HCT116 (cell line): ENCODE data around the gene SVEP1. TPM values are rescaled to one million over a fixed set of nuclear protein-coding genes. Genes with fewer than 3 reads are reported as not detected.

ENCODE experiments used
- ATAC-seq: fragments of 200-7000 bp; cut with Tn5 transposase; 2 replicates; pipeline ENCODE4 v1.9.1; 2020; ENCODE audit warnings: mild to moderate bottlenecking, moderate library complexity
- BruUV-seq: library from RNA; stranded (reverse); fragments of 400-500 nt; replicated peaks from 2 replicates; lab custom pipeline; 2021; lab: Mats Ljungman, UMichigan
- CTCF ChIA-PET: fragments of 300-600 bp; sonication (Branson Sonifier 250); formaldehyde crosslinking; loops from one replicate; lab custom pipeline; 2021; ENCODE audit warnings: antibody characterized with exemption; lab: Charles Lee
- POLR2A ChIA-PET: fragments of 300-600, 350-600 bp; sonication (Branson Sonifier 250); formaldehyde crosslinking; loops from one replicate; lab custom pipeline; 2021; ENCODE audit warnings: antibody characterized with exemption; lab: Charles Lee
- RAD21 ChIA-PET, 2 experiments: fragments of 300-600 bp; sonication (Branson Sonifier 250); formaldehyde crosslinking; loops; one replicate each; lab custom pipeline; 2023; ENCODE audit warnings: low total read pairs in 2 of 2; ENCODE audit not compliant: uncharacterized antibody in 2 of 2, unreplicated experiment in 2 of 2, low non-redundant PET in 1 of 2; lab: Charles Lee
- DNase-seq: peaks from one replicate; pipeline ENCODE4 v3.0.0-alpha.2; 2010; ENCODE audit warnings: low read depth, low spot score
- H2AFZ ChIP-seq: fragments of 200-600 bp; shearing (Covaris generic), sonication (generic); 2 replicates; pipeline ENCODE4 v1.6.1; 2017; ENCODE audit warnings: low read depth, mixed run types, mixed read lengths, antibody characterized with exemption, low read length; ENCODE audit not compliant: poor library complexity, severe bottlenecking
- H3K27ac ChIP-seq: 2 replicates; pipeline ENCODE4 v1.5.1; 2012; ENCODE audit warnings: low read depth, low read length
- H3K27me3 ChIP-seq: fragments of 200-600 bp; sonication (generic); 2 replicates; pipeline ENCODE4 v1.6.1; 2016; ENCODE audit warnings: mixed run types, low read length, mixed read lengths; ENCODE audit not compliant: insufficient read depth
- H3K36me3 ChIP-seq, 2 experiments: fragments of 200-500 bp in 1 of 2; fragments of 200-600 bp in 1 of 2; sonication (Bioruptor generic) in 1 of 2; sonication (generic) in 1 of 2; 2 replicates each; pipeline versions ENCODE4 v1.5.1 to v1.6.1; 2014 to 2016; ENCODE audit warnings: low read length in 2 of 2, inconsistent platforms in 1 of 2, mixed read lengths in 1 of 2, mixed run types in 1 of 2; ENCODE audit not compliant: insufficient read depth in 2 of 2, control insufficient read depth in 1 of 2
- H3K4me1 ChIP-seq, 2 experiments: fragments of 200-600 bp in 1 of 2; sonication (generic) in 1 of 2; 2 replicates each; pipeline versions ENCODE4 v1.5.1 to v1.6.1; 2012 to 2017; ENCODE audit warnings: low read length in 2 of 2, inconsistent platforms in 1 of 2, mild to moderate bottlenecking in 1 of 2, mixed read lengths in 1 of 2, mixed run types in 1 of 2, moderate library complexity in 1 of 2; ENCODE audit not compliant: insufficient read depth in 2 of 2, control insufficient read depth in 1 of 2
- H3K4me2 ChIP-seq: fragments of 200-600 bp; sonication (generic); 2 replicates; pipeline ENCODE4 v1.6.1; 2017; ENCODE audit warnings: mixed run types, low read length, mixed read lengths
- H3K4me3 ChIP-seq, 2 experiments: fragments of 200-600 bp in 1 of 2; sonication (generic) in 1 of 2; replicated peaks in 1 of 2; 2 replicates each; pipeline ENCODE4 v1.5.1; 2011 to 2016; ENCODE audit warnings: low read length in 2 of 2, control low read depth in 1 of 2, low read depth in 1 of 2, mild to moderate bottlenecking in 1 of 2, mixed read lengths in 1 of 2, mixed run types in 1 of 2
- H3K79me2 ChIP-seq: fragments of 200-600 bp; sonication (generic); 2 replicates; pipeline ENCODE4 v1.6.1; 2017; ENCODE audit warnings: mild to moderate bottlenecking, mixed run types, low read length, moderate library complexity, mixed read lengths; ENCODE audit not compliant: insufficient read depth
- H3K9ac ChIP-seq: fragments of 200-600 bp; sonication (generic); 2 replicates; pipeline ENCODE4 v1.6.1; 2016; ENCODE audit warnings: low read length, mixed read lengths
- H3K9me2 ChIP-seq: fragments of 200-600 bp; sonication (generic), shearing (Covaris generic); 2 replicates; pipeline ENCODE4 v1.6.1; 2017; ENCODE audit warnings: mixed run types, mild to moderate bottlenecking, moderate library complexity; ENCODE audit not compliant: insufficient read depth
- H3K9me3 ChIP-seq, 2 experiments: fragments of 200-500 bp in 1 of 2; fragments of 200-600 bp in 1 of 2; sonication (Bioruptor generic) in 1 of 2; sonication (generic) in 1 of 2; 2 replicates each; pipeline ENCODE4 v1.6.1; 2014 to 2017; ENCODE audit warnings: low read length in 2 of 2, mixed read lengths in 2 of 2, inconsistent platforms in 1 of 2, low read depth in 1 of 2, mild to moderate bottlenecking in 1 of 2, mixed run types in 1 of 2, moderate library complexity in 1 of 2; ENCODE audit not compliant: control insufficient read depth in 1 of 2, insufficient read depth in 1 of 2
- H4K20me1 ChIP-seq: fragments of 200-600 bp; sonication (generic), shearing (Covaris generic); 2 replicates; pipeline ENCODE4 v1.6.1; 2017; ENCODE audit warnings: mixed run types, mild to moderate bottlenecking, moderate library complexity; ENCODE audit not compliant: insufficient read depth
- ATF3 ChIP-seq: IDR thresholded peaks from 2 replicates; pipeline ENCODE4 v1.6.1; 2012
- CBX3 ChIP-seq: IDR thresholded peaks from 2 replicates; pipeline ENCODE4 v1.6.1; 2012; ENCODE audit warnings: low read depth
- CEBPB ChIP-seq: IDR thresholded peaks from 2 replicates; pipeline ENCODE4 v1.6.1; 2012; ENCODE audit warnings: low read depth
- EGR1 ChIP-seq: IDR thresholded peaks from 2 replicates; pipeline ENCODE4 v1.6.1; 2012; ENCODE audit warnings: low read depth
- ELF1 ChIP-seq: IDR thresholded peaks from 2 replicates; pipeline ENCODE4 v1.6.1; 2012; ENCODE audit warnings: low read depth, borderline replicate concordance
- EZH2 ChIP-seq: fragments of 200-600 bp; sonication (generic); IDR thresholded peaks from 2 replicates; pipeline ENCODE4 v1.6.1; 2017; ENCODE audit warnings: antibody characterized with exemption, mixed run types
- EZH2phosphoT487 ChIP-seq: fragments of 200-600 bp; IDR thresholded peaks from 2 replicates; pipeline ENCODE4 v1.6.1; 2018; ENCODE audit warnings: antibody characterized with exemption, borderline replicate concordance
- JUND ChIP-seq: IDR thresholded peaks from 2 replicates; pipeline ENCODE4 v1.6.1; 2012
- MAX ChIP-seq: IDR thresholded peaks from 2 replicates; pipeline ENCODE4 v1.6.1; 2012
- POLR2A ChIP-seq: IDR thresholded peaks from 2 replicates; pipeline ENCODE4 v1.7.0; 2011; ENCODE audit warnings: borderline replicate concordance; ENCODE audit not compliant: insufficient read depth, insufficient read length; ENCODE audit errors: extremely low read depth
- RAD21 ChIP-seq: IDR thresholded peaks from 2 replicates; pipeline ENCODE4 v1.6.1; 2012; ENCODE audit warnings: low read depth, mild to moderate bottlenecking
- SIN3A ChIP-seq: IDR thresholded peaks from 2 replicates; pipeline ENCODE4 v1.6.1; 2012; ENCODE audit warnings: low read depth
- SRF ChIP-seq: IDR thresholded peaks from 2 replicates; pipeline ENCODE4 v1.6.1; 2012; ENCODE audit warnings: low read depth
- TCF7L2 ChIP-seq: IDR thresholded peaks from 2 replicates; pipeline ENCODE4 v1.7.0; 2011; ENCODE audit warnings: borderline replicate concordance, inconsistent platforms; ENCODE audit not compliant: insufficient read depth, insufficient read length; ENCODE audit errors: extremely low read depth
- YY1 ChIP-seq: IDR thresholded peaks from 2 replicates; pipeline ENCODE4 v1.6.1; 2011; ENCODE audit warnings: low read length, low read depth, moderate library complexity, mild to moderate bottlenecking; ENCODE audit not compliant: insufficient replicate concordance; ENCODE audit errors: extremely low read depth
- ZFX ChIP-seq: fragments of 450-650 bp; IDR thresholded peaks from 2 replicates; pipeline ENCODE4 v1.6.1; 2017
- ZNF274 ChIP-seq: fragments of 200-500 bp; sonication (Bioruptor generic); IDR thresholded peaks from 2 replicates; pipeline ENCODE4 v1.6.1; 2014; ENCODE audit warnings: mild to moderate bottlenecking, low read depth, low read length, inconsistent platforms
- intact Hi-C: fragments of 100-400 bp; cut with micrococcal nuclease; formaldehyde crosslinking; loops from 2 replicates; pipeline ENCODE4 v1.10.0; 2022
- total RNA-seq: library from RNA; stranded (reverse); gene quantifications from one replicate; pipeline ENCODE4 v1.2.1, GENCODE V29; 2021; ENCODE audit not compliant: unreplicated experiment
- TF ChIP-seq, protein P1 (sequence below): IDR thresholded peaks from 2 replicates; pipeline ENCODE4 v1.6.1; 2012; ENCODE audit warnings: low read depth
- TF ChIP-seq, protein P2 (sequence below), 3 experiments: fragments of 200-600 bp in 1 of 3; sonication (generic) in 1 of 3; IDR thresholded peaks in 2 of 3; conservative IDR thresholded peaks in 1 of 3; 2 replicates each; pipeline ENCODE4 v1.5.1; 2012 to 2017; ENCODE audit warnings: low read depth in 2 of 3, low read length in 2 of 3, antibody characterized with exemption in 1 of 3, borderline replicate concordance in 1 of 3, control low read depth in 1 of 3, mild to moderate bottlenecking in 1 of 3, mixed read lengths in 1 of 3, mixed run types in 1 of 3, moderate library complexity in 1 of 3; ENCODE audit not compliant: insufficient read depth in 1 of 3

The SVEP1 gene
- total RNA-seq, 1 experiment from 2014 or later: 0.15 TPM

- intact Hi-C loops: no loop called here
- DNase-seq (no peak), ATAC-seq (no peak)
- Histone ChIP-seq H2AFZ (no peak overlapping the region), H3K27ac (no peak overlapping the region), H3K79me2 (no peaks in the 10 kb centered on the region), H3K27me3 (no peaks in the 10 kb centered on the region), H3K4me3 (no peak overlapping the region), H3K9ac (no peak overlapping the region), H3K9me3 (no peaks in the 10 kb centered on the region)
- POLR2A ChIA-PET: no interaction called here
- no TSS peak for BruUV-seq
- TF ChIP-seq ZNF274 (no peak), ATF3 (no peak), EZH2phosphoT487 (no peak), CBX3 (no peak), ELF1 (no peak), JUND (no peak), RAD21 (no peak), POLR2A (no peak), EGR1 (no peak), SRF (no peak), CEBPB (no peak), SIN3A (no peak), MAX (no peak), YY1 (no peak), TCF7L2 (no peak), EZH2 (no peak), ZFX (no peak)
- TF ChIP-seq, protein P1, sequence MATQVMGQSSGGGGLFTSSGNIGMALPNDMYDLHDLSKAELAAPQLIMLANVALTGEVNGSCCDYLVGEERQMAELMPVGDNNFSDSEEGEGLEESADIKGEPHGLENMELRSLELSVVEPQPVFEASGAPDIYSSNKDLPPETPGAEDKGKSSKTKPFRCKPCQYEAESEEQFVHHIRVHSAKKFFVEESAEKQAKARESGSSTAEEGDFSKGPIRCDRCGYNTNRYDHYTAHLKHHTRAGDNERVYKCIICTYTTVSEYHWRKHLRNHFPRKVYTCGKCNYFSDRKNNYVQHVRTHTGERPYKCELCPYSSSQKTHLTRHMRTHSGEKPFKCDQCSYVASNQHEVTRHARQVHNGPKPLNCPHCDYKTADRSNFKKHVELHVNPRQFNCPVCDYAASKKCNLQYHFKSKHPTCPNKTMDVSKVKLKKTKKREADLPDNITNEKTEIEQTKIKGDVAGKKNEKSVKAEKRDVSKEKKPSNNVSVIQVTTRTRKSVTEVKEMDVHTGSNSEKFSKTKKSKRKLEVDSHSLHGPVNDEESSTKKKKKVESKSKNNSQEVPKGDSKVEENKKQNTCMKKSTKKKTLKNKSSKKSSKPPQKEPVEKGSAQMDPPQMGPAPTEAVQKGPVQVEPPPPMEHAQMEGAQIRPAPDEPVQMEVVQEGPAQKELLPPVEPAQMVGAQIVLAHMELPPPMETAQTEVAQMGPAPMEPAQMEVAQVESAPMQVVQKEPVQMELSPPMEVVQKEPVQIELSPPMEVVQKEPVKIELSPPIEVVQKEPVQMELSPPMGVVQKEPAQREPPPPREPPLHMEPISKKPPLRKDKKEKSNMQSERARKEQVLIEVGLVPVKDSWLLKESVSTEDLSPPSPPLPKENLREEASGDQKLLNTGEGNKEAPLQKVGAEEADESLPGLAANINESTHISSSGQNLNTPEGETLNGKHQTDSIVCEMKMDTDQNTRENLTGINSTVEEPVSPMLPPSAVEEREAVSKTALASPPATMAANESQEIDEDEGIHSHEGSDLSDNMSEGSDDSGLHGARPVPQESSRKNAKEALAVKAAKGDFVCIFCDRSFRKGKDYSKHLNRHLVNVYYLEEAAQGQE: no peak
- TF ChIP-seq, protein P2, sequence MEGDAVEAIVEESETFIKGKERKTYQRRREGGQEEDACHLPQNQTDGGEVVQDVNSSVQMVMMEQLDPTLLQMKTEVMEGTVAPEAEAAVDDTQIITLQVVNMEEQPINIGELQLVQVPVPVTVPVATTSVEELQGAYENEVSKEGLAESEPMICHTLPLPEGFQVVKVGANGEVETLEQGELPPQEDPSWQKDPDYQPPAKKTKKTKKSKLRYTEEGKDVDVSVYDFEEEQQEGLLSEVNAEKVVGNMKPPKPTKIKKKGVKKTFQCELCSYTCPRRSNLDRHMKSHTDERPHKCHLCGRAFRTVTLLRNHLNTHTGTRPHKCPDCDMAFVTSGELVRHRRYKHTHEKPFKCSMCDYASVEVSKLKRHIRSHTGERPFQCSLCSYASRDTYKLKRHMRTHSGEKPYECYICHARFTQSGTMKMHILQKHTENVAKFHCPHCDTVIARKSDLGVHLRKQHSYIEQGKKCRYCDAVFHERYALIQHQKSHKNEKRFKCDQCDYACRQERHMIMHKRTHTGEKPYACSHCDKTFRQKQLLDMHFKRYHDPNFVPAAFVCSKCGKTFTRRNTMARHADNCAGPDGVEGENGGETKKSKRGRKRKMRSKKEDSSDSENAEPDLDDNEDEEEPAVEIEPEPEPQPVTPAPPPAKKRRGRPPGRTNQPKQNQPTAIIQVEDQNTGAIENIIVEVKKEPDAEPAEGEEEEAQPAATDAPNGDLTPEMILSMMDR (IDR thresholded peaks at IDR 0.05 in 2 of 3, conservative IDR thresholded peaks at IDR 0.05 in 1 of 3; ENCODE audit: borderline replicate concordance in 1 of 3, insufficient read depth in 1 of 3, low read depth in 2 of 3, low read length in 2 of 3): no peak
- TF ChIP-seq, all 23 proteins: peak for 0
- CTCF ChIA-PET: no interaction called here
- Histone ChIP-seq H3K4me2 (no peak overlapping the region), H3K36me3 (no peaks in the 10 kb centered on the region), H4K20me1 (no peaks in the 10 kb centered on the region), H3K4me1 (no peaks in the 10 kb centered on the region), H3K9me2 (no peaks in the 10 kb centered on the region)
- RAD21 ChIA-PET: no interaction called here
These were observed 110.6 kb downstream of the SVEP1 start for GRCh38 chr9:110468950-110469349.
